Measurements from ENCODE around the gene RAB26.
"Not testable (repeated sequence)": the region's sequence is repeated elsewhere in the genome, so short reads cannot be mapped to it uniquely, and the experiment has no call there.

Gene RAB26, protein sequence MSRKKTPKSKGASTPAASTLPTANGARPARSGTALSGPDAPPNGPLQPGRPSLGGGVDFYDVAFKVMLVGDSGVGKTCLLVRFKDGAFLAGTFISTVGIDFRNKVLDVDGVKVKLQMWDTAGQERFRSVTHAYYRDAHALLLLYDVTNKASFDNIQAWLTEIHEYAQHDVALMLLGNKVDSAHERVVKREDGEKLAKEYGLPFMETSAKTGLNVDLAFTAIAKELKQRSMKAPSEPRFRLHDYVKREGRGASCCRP

DNA sequence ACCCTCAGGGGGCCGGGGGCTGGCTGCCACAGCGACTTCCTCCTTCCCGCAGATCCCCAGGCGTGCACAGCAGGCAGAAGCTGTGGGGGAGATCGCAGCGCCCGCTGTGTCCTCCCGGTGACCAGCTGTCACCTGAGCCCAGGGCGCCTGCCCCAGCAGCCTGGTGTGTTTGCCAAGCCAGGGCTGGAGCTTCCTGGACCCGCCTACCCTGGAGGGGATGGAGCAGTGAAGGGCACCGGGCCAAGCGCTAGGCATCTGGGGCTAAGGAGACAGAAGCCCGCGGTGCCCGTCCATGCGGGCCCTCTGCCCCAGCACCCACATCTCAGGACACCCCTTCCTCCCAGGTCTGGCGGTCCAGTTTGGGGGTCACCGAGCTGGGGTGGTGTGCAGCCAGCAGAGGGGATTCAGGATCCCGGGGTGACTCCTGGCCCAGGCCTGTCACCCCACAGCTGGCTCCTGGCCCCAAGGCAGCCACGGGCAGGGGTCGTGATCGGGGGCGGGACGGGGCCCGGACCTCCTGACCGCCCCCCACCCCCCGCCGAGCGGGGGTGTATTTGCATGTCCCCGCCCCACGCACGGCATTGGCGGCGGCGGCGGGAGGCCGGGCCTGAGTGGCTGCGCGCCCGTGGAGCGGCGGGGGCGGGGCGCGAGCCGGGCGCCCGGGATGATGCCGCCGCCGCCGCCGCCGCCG, at the start of gene RAB26:
RAB26 (plus strand) TSS at position 645 of the 691 bp plus-strand sequence. CDS start 159 bp downstream, outside the sequence.
- peaks cover 12% of the 10 kb centered on the region for H3K4me1 ChIP-seq (ENCODE audit: control insufficient read depth, insufficient read depth, low read length)
- peak within 1 kb of the TSS; percentile 48 for H3K27ac ChIP-seq (ENCODE audit: low read depth, low read length)

DNA sequence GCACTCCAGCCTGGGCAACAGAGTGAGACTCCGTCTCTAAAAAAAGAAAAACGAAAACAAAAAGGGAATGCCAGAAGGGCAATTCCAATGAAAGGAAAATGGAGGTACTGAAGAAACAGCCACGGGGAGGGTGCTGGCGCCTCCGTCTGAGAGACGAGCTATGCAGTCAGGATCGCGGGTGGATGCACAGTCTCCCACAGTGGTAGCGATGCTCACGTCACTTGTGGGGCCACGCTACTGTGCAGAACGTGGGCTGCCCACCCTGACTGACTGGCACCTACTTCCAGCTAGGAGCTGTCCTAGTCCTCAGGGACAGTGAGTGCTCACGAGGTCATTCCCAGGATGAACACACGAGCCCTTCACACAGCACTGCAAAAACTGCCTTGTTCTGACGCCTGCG, 46.8 kb upstream of the RAB26 start:
- not testable (repeated sequence) for H3K27ac ChIP-seq (ENCODE audit: low read depth, low read length); H3K9ac ChIP-seq (ENCODE audit: low read length); H3K36me3 ChIP-seq (ENCODE audit: control insufficient read depth, insufficient read depth, low read length); H3K4me1 ChIP-seq (ENCODE audit: control insufficient read depth, insufficient read depth, low read length); H3K27me3 ChIP-seq (ENCODE audit: control insufficient read depth, insufficient read depth, low read length); H3K4me3 ChIP-seq (ENCODE audit: low read length)

More for the DNA sequence above, at the start of gene RAB26:
- peaks cover 3% of the 10 kb centered on the region for H3K27me3 ChIP-seq (ENCODE audit: control insufficient read depth, insufficient read depth, low read length)
- H3K9ac ChIP-seq (ENCODE audit: low read length) = peak within 1 kb of the TSS; percentile 21
- peak within 1 kb of the TSS; percentile 62 for H3K4me3 ChIP-seq (ENCODE audit: low read length)
- H3K36me3 ChIP-seq (ENCODE audit: control insufficient read depth, insufficient read depth, low read length) = peaks cover 4% of the 10 kb centered on the region

DNA sequence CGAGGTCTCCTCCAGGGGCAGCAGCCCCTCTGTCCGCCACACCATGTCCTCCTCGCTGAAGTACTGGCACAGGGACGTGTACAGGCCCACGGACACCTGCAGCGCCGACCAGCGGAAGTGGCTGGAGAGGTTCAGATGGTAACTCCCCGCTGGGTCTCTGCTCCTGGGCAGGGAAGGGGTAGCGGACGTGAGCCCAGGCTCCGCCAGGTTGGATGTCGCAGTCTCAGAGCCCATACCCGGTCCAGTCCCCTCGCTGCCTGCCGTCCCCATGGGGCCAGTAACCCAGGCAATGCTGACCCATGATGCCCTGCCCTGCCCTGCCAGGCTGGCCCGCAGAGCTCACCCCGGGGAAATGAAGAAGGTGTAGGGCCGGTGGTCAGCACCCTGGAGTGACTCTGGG, 46.0 kb upstream of the RAB26 start:
- Histone ChIP-seq H3K27ac (ENCODE audit: low read depth, low read length) (no peak overlapping the region), H3K4me1 (ENCODE audit: control insufficient read depth, insufficient read depth, low read length) (no peaks in the 10 kb centered on the region), H3K9ac (ENCODE audit: low read length) (no peak overlapping the region), H3K27me3 (ENCODE audit: control insufficient read depth, insufficient read depth, low read length) (no peaks in the 10 kb centered on the region), H3K4me3 (ENCODE audit: low read length) (no peak overlapping the region), H3K36me3 (ENCODE audit: control insufficient read depth, insufficient read depth, low read length) (peaks cover 10% of the 10 kb centered on the region)

DNA sequence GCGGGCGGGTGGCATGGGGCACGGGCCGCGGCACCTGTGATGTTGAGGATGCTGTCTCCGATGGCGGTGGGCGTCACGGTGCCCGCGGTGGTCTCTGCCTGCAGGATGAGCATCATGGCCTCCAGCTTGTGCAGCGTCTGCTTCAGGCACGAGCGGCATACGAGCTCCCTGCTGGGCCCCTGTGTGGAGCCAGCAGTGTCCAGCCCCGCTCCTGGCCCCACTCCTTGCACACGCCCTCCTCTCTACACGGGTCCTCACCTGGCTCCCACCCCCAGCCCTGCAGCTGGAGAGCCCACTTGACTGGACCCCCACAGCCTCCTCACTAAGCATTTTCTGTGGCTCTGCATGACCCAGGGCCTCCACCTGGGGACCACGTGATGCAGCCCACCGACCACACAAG, 44.0 kb upstream of the RAB26 start:
- peaks cover 14% of the 10 kb centered on the region for H3K36me3 ChIP-seq (ENCODE audit: control insufficient read depth, insufficient read depth, low read length)
- not testable (repeated sequence) for H3K9ac ChIP-seq (ENCODE audit: low read length); H3K27ac ChIP-seq (ENCODE audit: low read depth, low read length); H3K4me3 ChIP-seq (ENCODE audit: low read length); H3K27me3 ChIP-seq (ENCODE audit: control insufficient read depth, insufficient read depth, low read length); H3K4me1 ChIP-seq (ENCODE audit: control insufficient read depth, insufficient read depth, low read length)

DNA sequence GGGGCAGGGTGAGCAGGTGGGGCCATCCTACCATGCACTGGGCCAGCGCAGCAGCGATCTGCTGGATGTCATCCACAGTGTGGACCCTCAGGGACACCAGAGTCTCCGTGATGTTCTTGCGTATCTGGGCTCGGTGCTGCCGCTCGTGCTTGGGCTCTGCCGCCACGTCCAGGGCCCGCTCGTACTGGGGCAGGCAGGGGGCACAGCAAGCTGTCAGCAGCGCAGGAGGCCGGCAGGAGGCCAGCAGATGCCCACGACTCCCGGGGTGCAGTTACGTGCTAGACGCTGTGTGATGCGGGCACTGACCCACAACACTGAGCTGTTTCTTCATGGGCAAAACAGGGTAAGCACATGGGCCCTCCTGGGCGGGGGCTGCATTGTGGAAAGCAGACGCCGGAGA, 43.1 kb upstream of the RAB26 start:
- H3K4me3 ChIP-seq (ENCODE audit: low read length); H3K27ac ChIP-seq (ENCODE audit: low read depth, low read length); H3K9ac ChIP-seq (ENCODE audit: low read length); H3K27me3 ChIP-seq (ENCODE audit: control insufficient read depth, insufficient read depth, low read length); H3K4me1 ChIP-seq (ENCODE audit: control insufficient read depth, insufficient read depth, low read length): not testable (repeated sequence)
- peaks cover 14% of the 10 kb centered on the region for H3K36me3 ChIP-seq (ENCODE audit: control insufficient read depth, insufficient read depth, low read length)

DNA sequence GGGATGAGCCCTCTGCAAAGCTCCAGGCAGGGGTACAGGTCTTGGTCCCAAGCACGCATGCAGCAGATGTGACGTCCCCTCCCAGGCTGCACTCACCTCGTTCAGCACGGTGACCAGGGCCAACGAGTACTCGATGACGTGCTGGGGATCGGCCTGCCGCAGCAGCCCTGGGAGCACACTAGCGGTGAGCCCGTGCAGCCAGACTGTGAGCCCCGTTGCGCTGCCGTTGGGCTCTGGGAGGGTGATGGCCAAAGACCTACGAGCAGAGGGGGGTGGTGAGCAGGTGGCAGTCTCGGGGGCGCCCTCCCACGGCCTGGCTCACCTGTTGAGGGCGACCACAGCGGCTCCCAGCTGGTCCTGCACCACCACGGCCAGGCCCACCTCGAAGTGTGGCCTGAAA, 42.7 kb upstream of the RAB26 start:
- H3K4me1 ChIP-seq (ENCODE audit: control insufficient read depth, insufficient read depth, low read length); H3K27me3 ChIP-seq (ENCODE audit: control insufficient read depth, insufficient read depth, low read length); H3K27ac ChIP-seq (ENCODE audit: low read depth, low read length); H3K4me3 ChIP-seq (ENCODE audit: low read length); H3K9ac ChIP-seq (ENCODE audit: low read length): not testable (repeated sequence)
- H3K36me3 ChIP-seq (ENCODE audit: control insufficient read depth, insufficient read depth, low read length) = peaks cover 14% of the 10 kb centered on the region

DNA sequence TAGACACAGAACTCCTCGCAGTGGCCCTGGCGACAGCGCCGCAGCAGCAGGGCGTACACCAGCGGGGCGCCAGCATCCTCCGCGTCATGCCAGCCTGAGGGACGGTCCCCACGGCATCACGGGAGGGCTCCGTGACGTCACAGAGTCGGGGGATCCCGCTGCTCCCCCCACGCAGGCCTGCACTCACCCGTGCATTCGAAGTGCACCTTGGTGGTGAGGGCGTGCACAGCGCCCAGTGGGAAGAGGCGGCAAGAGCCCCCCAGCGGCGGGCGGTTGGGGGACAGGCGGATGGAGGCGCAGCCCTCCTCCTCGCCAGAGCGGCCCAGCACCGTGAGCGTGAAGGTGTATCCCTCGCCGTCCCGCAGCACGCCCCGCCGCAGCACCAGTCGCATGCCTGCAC, 42.2 kb upstream of the RAB26 start:
- not testable (repeated sequence) for H3K4me3 ChIP-seq (ENCODE audit: low read length); H3K4me1 ChIP-seq (ENCODE audit: control insufficient read depth, insufficient read depth, low read length); H3K9ac ChIP-seq (ENCODE audit: low read length); H3K27me3 ChIP-seq (ENCODE audit: control insufficient read depth, insufficient read depth, low read length); H3K27ac ChIP-seq (ENCODE audit: low read depth, low read length)
- peaks cover 16% of the 10 kb centered on the region for H3K36me3 ChIP-seq (ENCODE audit: control insufficient read depth, insufficient read depth, low read length)

DNA sequence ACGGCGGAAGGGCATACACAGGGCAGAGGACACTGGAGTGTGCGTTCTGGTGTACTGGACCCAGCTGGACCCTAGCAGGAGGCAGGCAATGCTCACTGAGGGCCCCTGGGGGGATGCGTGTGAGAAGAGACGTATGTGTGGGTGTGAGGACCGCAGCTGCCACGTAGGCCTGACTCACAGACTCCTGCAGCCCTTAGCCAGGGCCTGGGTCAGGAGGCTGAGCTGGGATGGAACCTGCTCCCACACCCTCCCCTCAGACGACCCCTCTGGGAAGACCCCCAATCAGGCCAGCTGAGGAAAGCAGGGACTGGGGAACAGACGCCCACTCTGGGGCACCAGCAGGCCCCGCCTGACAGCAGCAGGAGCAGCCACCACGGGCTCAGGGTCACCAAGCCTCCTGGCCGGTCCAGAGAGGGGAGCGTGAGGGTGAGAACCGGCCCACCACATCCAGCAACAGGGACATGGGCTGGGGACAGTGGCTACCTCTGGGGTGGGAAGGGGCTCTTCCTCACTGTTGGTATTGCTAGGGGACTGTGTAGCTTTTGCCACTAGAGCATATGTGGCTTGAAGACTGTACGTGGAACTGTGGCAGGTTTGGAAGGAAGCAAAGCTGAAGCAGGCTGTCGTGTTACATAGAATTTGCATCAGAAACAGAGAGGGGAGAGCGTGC, 41.2 kb upstream of the RAB26 start:
- not testable (repeated sequence) for H3K9ac ChIP-seq (ENCODE audit: low read length); H3K27ac ChIP-seq (ENCODE audit: low read depth, low read length); H3K4me1 ChIP-seq (ENCODE audit: control insufficient read depth, insufficient read depth, low read length); H3K27me3 ChIP-seq (ENCODE audit: control insufficient read depth, insufficient read depth, low read length); H3K4me3 ChIP-seq (ENCODE audit: low read length)
- peaks cover 13% of the 10 kb centered on the region for H3K36me3 ChIP-seq (ENCODE audit: control insufficient read depth, insufficient read depth, low read length)

DNA sequence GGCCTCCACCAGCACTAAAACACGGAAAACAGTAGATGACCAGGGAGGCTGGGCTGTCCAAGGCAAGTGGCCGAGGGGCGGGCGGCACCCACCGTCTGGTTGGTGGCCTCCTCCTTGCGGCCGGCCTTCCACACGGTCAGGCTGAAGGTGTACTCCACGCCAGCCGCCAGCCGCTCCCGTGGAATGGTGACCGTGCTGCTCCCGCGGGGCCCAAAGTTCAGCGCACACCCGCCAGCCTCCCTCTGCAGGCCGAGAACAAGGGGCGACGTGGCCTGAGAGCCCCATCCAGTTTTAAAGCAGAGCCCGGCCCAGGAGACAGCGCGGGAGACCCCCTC, 40.7 kb upstream of the RAB26 start:
- H3K27me3 ChIP-seq (ENCODE audit: control insufficient read depth, insufficient read depth, low read length); H3K4me1 ChIP-seq (ENCODE audit: control insufficient read depth, insufficient read depth, low read length); H3K4me3 ChIP-seq (ENCODE audit: low read length); H3K9ac ChIP-seq (ENCODE audit: low read length); H3K27ac ChIP-seq (ENCODE audit: low read depth, low read length); H3K36me3 ChIP-seq (ENCODE audit: control insufficient read depth, insufficient read depth, low read length): not testable (repeated sequence)

DNA sequence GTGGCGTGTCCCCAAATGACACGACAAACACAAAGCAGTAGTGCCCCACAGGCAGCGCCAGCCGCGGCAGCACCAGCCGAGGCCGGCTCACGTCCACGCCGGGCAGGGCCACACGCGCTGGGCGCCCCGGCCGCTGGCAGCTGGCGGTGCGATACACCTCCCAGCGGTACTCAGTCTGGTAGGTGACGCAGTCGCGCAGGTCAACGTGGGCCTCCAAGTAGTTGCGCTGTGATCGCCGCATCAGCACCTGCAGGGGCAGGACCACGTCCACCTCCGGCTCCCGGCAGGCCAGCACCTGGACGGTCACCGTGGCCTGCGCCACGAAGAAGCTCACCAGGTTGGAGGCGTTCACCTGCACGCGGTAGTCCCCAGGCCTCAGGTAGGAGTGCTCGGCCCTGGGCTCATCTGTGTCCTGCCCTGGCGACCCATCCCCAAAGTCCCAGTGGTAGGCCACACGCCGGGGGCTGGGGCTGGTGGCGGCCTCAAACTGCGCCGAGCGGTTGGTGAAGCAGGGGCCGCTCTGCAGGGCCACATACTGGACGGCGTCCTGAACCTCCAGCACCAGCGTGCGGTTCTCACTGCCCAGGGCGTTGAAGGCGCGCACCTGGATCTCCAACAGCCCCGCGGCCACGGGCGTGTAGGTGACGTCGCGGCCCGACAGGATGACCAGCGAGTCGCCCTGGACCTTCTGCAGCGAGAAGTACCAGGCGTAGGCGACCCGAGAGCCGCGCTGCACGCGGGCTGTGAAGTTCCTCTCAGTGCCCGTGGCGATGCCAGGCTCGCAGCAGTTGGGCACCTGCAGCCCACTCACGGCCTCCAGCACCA, 39.8 kb upstream of the RAB26 start:
- not testable (repeated sequence) for H3K27ac ChIP-seq (ENCODE audit: low read depth, low read length); H3K4me3 ChIP-seq (ENCODE audit: low read length); H3K4me1 ChIP-seq (ENCODE audit: control insufficient read depth, insufficient read depth, low read length); H3K36me3 ChIP-seq (ENCODE audit: control insufficient read depth, insufficient read depth, low read length); H3K27me3 ChIP-seq (ENCODE audit: control insufficient read depth, insufficient read depth, low read length); H3K9ac ChIP-seq (ENCODE audit: low read length)

DNA sequence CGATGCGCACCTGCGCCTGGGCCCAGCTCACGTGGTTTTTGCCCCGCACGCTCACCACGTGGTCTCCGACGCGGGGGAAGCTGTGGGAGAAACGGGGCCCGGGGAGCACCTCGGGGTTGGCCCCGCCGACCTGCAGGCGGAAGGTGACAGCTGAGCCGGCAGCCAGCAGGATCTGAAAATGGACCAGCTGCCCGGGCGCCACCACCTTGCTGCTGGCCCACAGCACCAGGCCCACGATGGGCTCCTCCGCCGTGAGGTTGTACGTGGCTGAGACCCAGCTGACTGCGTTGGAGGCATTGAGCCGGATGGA, 39.2 kb upstream of the RAB26 start:
- not testable (repeated sequence) for H3K36me3 ChIP-seq (ENCODE audit: control insufficient read depth, insufficient read depth, low read length); H3K4me1 ChIP-seq (ENCODE audit: control insufficient read depth, insufficient read depth, low read length); H3K9ac ChIP-seq (ENCODE audit: low read length); H3K27me3 ChIP-seq (ENCODE audit: control insufficient read depth, insufficient read depth, low read length); H3K4me3 ChIP-seq (ENCODE audit: low read length); H3K27ac ChIP-seq (ENCODE audit: low read depth, low read length)

DNA sequence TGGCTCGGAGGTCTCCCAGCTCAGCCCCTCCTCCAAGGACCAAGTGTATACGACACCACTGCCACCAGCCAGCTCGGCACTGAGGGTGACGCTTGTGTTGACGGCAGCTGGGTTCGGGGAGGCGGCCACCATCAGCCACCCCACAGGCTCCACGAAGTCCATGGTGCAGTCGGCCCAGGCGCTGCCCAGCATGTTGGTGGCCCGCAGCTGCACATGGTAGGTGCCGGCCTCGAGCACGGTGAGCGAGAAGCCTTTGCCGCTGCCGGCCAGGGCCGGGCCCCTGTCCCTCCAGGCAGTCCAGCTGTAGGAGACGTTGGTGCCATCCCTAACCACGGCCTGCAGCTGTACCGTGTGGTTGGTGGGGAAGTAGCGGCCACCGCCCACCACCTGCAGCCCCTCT, 38.6 kb upstream of the RAB26 start:
- H3K27ac ChIP-seq (ENCODE audit: low read depth, low read length); H3K4me3 ChIP-seq (ENCODE audit: low read length); H3K36me3 ChIP-seq (ENCODE audit: control insufficient read depth, insufficient read depth, low read length): not testable (repeated sequence)

More for the DNA sequence above, 38.6 kb upstream of the RAB26 start:
- H3K4me1 ChIP-seq (ENCODE audit: control insufficient read depth, insufficient read depth, low read length); H3K27me3 ChIP-seq (ENCODE audit: control insufficient read depth, insufficient read depth, low read length); H3K9ac ChIP-seq (ENCODE audit: low read length): not testable (repeated sequence)
